IPS-NIHi11 (cell line): ENCODE results near the gene SMAP1.

Source experiments
- DNase-seq: peaks from one replicate; pipeline ENCODE4 v3.0.0; 2012; ENCODE audit warnings: mixed read lengths, low spot score

The SMAP1 gene

DNA sequence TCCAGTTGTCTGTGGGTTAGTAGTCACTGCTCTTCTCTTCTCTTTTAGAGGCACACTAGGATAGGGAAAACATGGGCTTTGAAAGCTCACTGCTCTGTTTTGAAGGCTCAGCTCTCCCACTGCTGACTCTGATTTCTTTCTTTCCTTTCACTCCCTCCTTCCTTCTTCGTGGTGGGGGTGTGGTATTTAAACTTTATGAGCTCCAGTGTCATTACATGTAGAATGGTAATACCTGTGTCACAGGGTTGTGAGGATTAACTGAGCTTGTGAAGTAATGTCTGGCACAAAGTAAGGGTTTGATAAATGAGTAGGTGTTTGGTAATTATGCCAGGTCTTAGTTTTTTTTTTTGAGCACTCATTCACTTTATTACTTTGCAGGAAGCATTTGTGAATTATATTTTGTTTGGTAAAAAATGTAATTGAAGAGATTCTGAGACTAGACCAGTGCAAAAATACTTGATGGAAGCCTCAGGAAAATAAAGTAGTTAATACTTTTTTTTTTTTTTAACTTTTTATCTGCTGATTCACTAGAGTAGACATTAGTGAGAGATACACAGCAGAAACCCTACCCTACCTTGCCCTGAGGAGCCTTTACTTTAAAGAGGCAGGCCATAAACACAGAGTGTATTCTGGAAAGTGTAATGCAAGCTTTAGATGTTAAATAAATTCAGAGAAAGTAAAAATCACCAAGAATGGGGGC is 17.3 kb downstream of the SMAP1 start:
- DNase-seq: no peak

DNA sequence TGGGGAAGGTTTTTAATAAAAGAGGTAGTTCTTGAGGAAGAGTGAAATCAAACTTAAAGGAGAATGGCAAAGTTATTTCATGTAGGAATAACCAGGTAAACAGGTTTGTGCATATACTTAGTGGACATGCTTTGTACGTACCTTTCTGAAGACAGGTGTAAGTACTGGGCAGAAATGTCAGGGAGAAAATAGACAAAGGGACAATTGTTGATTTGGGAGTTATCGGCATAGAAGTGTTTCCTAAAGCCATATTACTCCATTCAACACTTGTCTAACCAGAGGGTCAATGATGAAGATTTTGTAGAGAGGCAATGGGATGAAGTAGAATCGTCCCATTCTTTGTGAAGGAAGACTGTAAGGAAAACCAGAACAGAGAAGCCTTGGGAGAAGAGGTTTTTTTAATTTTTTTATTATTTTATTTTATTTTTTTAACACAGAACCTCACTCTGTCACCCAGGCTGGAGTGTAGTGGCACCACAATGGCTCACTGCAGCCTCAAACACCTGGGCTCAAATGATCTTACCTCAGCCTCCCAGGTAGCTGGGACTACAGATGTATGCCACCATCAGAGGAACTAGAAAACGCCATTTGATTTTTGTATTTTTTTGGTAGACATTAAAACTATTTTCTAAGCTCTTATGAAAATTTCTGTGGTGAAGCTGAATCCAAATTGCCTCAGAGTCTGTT is 18.0 kb downstream of the SMAP1 start:
- DNase-seq: no peak

GRCh38 chr6:70686548-70687133 is 19.0 kb downstream of the SMAP1 start:
- no peak for DNase-seq

DNA sequence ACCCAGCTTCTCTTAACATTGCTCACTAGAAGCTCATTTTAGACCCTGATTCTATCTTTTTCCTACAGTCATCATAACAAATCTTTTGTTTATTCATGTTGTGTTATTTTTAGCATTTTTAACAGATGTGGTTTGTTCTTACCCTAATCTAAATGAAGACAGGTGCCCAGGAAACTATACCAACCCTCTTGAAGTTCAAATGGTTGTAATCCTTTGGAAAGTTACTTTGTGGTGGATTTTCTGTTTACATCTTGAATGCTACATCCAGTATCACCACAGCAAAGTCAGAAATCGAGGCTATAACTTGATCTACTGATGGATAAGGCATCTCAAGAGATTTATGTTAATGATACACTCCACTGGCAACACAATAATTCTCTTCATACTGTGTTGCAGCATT is 26.2 kb downstream of the SMAP1 start:
- DNase-seq: no peak

- no peak for DNase-seq
Observed at GRCh38 chr6:70694371-70694770, 26.7 kb downstream of the SMAP1 start.

DNA sequence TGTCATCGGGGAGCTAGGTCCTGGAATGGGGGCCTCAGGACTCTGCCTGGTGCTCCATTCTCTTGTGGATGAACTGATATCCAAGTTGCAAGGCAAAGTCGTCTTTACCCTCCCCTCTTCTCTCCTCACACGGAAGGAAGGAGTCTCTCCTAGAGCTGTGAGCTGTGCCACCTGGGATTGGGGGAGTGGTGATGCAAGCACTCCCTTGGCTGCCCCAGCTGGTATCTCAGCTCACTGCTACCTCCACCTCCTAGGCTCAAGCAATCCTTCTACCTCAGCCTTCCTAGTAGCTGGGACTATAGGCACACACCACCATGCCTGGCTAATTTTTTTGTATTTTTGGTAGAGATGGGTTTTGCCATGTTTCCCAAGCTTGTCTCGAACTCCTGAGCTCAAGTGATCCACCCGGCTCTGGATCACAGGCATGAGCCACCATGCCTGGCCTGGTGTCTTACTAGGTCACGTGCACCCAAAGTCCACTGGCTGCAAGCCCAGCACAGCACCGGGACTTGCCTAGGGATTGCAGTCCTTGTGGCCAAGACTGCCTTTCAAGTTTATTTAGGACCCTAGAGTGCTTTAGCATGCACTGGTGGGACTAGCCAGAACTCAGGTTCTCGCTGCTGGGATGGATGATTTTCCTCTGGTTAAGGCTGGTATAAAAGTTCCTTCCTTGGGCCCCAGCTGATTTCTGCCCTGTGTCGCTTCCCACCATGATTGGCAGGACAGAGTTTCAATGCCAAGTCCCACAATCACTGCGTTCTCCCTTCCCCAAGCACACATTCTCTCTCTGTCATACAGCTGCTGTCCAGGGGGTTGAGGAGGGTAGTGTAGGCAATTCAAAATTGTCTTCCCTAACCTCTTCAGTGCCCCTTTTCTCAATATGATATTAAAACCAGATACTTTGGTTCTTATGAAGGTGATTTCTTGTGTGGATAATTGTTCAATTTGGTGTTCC is 33.5 kb downstream of the SMAP1 start:
- no peak for DNase-seq

DNA sequence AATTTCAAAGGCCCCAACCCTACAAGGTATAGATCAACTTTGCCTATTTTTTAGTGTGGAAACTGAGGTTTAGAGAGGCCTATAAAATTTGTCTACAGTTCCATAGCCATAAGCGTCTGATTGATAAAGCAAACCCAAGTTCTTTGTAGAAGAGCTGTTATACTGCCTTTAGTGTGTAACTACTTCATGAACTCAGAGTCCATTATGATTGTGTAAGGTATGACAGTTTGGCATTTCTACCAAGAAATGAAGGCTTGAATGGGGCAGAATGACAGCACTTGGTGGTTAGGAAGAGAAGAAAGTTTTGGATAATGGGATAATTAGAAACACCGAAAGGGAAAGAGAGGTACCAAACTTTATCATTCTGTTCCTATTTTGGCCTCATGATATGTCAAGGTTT is 38.1 kb downstream of the SMAP1 start:
- DNase-seq: no peak

DNA sequence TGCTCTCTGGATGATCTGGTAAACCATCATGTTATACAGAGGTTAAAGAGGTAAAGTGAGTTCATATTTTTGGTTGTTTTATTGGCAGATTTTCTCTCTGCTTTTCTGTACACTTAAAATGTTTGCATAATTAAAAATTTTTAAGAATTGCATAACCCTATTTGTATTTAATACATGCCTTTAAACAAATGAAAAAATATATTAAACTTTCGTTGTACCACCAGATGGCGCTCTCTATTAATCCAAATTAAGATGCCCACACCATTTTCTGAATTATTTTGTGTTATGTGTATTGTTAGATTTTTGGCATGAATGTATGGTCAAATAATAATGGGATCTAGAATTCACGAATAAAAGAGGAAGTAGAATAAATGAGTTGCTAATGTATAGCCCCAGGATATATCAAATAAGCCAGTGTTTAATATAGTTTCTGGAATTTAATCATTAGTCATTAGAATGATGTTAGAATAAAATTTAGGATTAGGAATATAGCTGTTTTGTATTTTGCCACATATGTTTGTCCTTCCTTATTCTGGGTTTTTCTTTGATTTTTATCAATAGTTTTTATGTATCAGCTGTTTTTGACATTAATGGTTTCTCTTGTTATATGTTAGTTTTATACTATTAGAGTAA is 38.9 kb downstream of the SMAP1 start:
- DNase-seq: no peak

GRCh38 chr6:70707893-70708292 is 40.2 kb downstream of the SMAP1 start:
- no peak for DNase-seq

DNA sequence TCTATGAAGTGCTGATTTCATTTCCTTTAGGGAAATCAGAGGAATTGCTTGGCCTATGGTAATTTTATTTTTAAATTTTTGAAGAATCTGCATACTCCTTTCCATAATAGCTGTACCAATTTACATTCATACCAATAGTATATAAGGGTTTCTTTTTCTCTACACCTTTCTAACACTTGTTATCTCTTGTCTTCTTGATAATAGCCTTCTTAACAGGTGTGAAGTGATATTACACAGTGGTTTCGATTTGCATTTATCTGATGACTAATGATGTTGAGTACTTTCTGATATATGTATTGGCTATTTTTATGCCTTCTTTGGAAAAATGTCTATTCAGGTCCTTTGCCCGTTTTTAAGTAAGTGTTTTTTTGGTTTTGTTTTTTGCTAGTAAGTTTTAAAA is 40.8 kb downstream of the SMAP1 start:
- DNase-seq: no peak

DNA sequence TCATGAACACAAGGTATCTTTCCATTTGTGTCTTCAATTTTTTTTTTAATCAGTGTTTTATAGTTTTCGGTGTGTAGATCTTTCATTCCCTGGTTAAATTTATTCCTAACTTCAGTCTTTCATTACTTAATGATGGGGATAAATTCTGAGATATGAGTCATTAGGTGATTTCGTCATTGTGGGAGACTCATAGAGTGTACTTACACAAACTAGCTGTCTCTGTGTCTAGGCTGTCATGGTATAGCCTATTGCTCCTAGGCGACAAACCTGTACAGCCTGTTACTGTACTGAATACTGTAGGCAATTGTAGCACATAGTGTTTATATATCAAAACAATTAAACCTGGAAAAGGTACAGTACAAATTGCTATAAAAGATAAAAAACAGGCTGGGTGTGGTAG is 42.1 kb downstream of the SMAP1 start:
- no peak for DNase-seq

DNA sequence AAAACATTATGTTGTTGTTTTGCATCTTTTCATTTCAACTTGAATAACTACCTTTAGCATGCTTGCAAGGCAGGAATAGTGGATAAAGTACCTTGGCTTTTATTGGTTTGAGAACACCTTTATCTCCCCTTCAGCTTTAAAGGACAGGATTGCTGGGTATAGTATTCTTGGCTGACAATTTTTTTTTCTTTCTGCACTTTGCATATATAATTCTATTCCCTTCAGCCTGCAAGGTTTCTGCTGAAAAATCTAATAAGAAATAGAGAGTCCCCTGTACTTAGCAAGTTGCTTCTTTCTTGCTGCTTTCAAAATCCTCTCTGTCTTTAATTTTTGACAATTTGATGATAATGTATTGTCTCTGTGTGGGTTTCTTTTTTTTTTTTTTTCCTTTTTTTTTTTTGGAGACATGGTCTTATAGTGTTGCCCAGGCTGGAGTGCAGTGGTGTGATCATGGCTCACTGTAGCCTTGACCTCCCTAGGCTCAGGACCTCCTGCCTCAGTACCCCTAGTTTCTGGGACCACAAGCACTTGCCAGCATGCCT is 47.1 kb downstream of the SMAP1 start:
- no peak for DNase-seq

DNA sequence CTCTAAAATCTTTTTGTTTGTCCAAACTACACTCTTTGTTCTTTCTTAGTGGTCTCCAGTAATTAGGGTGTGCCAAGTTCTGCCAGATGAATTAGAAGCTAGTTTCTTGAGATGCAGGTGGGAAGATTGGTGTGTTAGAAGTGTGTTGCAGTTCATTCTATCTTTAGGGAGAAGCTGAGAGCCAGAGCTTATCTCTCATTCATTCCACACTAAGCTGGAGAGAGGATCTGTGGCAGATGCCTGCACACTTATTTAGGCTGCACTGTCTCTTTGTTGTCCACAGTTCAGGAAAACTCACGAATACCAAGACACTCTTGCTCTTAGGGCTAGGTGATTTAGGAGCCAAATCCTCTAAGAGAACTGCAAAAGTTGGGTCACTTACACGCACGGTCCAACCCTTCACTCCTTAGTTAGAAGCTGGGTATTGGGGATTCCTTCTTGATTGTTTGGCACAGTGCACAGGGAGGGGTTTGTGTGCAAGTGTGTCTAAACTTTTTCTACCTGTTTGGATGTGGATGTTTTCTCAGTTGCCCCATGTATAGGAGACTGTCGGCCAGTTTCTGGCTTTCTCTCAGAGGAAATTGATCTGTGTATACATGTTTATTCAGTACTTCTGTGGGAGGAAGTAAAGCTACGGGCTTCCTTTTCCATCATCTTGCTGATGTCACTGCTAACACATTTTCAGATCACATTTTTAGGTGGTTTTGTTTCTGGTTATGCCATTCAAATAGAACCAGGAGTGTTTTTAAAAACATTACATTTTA is 49.5 kb downstream of the SMAP1 start:
- DNase-seq: no peak

GRCh38 chr6:70724524-70724923 is 56.8 kb downstream of the SMAP1 start:
- DNase-seq: no peak

- no peak for DNase-seq
Observed at GRCh38 chr6:70725817-70726415, 58.2 kb downstream of the SMAP1 start.

- no peak for DNase-seq
Observed at GRCh38 chr6:70734381-70734780, 66.7 kb downstream of the SMAP1 start.

DNA sequence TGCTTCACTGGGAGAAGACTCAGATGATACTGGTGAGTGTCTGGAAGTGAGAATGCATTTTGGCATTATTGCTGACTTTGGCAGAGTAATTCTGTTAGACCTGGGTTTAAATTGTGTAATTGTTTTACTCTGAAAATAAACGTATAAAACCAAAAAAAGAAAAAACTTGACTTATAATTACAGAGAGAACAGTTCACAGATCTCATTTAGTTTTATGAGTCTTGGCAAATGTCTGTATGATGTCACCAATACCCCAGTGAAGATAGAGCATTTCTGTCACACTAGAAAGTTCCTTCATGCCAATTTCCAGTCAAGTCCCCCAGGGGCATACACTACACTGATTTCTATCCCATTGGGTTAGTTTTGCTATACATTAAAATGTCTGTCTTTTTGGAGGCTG is 67.3 kb downstream of the SMAP1 start:
- no peak for DNase-seq

GRCh38 chr6:70735513-70735912 is 67.8 kb downstream of the SMAP1 start:
- no peak for DNase-seq

DNA sequence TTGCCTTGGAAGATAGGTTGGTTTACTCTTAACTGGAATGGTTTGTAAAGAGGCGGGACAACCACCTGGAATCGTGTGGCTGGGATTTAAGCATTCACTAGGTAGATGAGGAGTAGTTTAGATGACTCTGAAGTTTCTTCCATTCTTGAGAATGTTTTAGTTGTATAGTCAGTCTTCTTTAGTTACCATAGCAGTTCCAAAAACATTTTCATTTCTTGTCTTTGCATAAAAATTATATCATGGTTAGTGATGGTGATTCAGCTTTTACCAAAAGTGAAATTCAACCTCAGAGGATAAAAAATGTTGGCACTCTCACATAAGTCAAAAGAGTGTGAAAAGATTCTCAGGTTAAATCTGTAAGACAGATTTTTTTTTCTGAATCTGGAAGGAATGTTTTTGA is 70.3 kb downstream of the SMAP1 start:
- DNase-seq: no peak

GRCh38 chr6:70739534-70739933 is 71.9 kb downstream of the SMAP1 start:
- DNase-seq: no peak
